ENCODE data around the gene CSPG4. TPM values are rescaled to one million over a fixed set of nuclear protein-coding genes. Genes with fewer than 3 reads are reported as not detected.
A peak's percentile ranks its signal among the peaks of the same experiment; 100 is the strongest.

The CSPG4 gene
- total RNA-seq, 1 donor from 2014 or later: 0.07 TPM

- no peaks in the 10 kb centered on the region for H3K36me3 ChIP-seq
- H3K4me3 Mint-ChIP-seq: no peak overlapping the region
- no peak for TF ChIP-seq CTCF (IDR thresholded peaks at IDR 0.05)
- no peaks in the 10 kb centered on the region for H3K27me3 Mint-ChIP-seq (ENCODE audit: insufficient read depth, low read depth)
- H3K27ac ChIP-seq: no peak overlapping the region
- H3K4me1 ChIP-seq: peaks cover 27% of the 10 kb centered on the region
- peaks cover 26% of the 10 kb centered on the region for H3K4me1 Mint-ChIP-seq
- no peaks in the 10 kb centered on the region for H3F3A ChIP-seq (ENCODE audit: low read depth)
- no peaks in the 10 kb centered on the region for H3K27me3 ChIP-seq
- H3K4me2 ChIP-seq: no peak overlapping the region
- H3K9ac ChIP-seq: no peak overlapping the region
- DNase-seq (ENCODE audit: low spot score): no peak
- no peaks in the 10 kb centered on the region for H3K9me3 ChIP-seq (ENCODE audit: low read depth)
- H3K79me2 ChIP-seq (ENCODE audit: low read depth): peaks cover 42% of the 10 kb centered on the region
- no peak overlapping the region for H2AFZ ChIP-seq (replicated peaks)
- no peaks in the 10 kb centered on the region for H3K9me3 Mint-ChIP-seq
- peaks cover 10% of the 10 kb centered on the region for H3K36me3 Mint-ChIP-seq
- peaks cover 73% of the 10 kb centered on the region for H4K20me1 ChIP-seq (ENCODE audit: low read depth)
- H3K4me3 ChIP-seq: no peak overlapping the region
- no peak overlapping the region for H3K27ac Mint-ChIP-seq
Observed at GRCh38 chr15:75655931-75656330, 56.7 kb downstream of the CSPG4 start.

GRCh38 chr15:75654201-75654907 is 58.3 kb downstream of the CSPG4 start:
- Mint-ChIP-seq H3K4me3 (no peak overlapping the region), H3K36me3 (peaks cover 18% of the 10 kb centered on the region), H3K4me1 (peaks cover 42% of the 10 kb centered on the region), H3K27ac (no peak overlapping the region), H3K9me3 (no peaks in the 10 kb centered on the region), H3K27me3 (ENCODE audit: insufficient read depth, low read depth) (peaks cover 2% of the 10 kb centered on the region)
- Histone ChIP-seq H3K9me3 (ENCODE audit: low read depth) (no peaks in the 10 kb centered on the region), H3K4me3 (no peak overlapping the region), H2AFZ (replicated peaks) (no peak overlapping the region), H4K20me1 (ENCODE audit: low read depth) (peaks cover 83% of the 10 kb centered on the region), H3K4me1 (peaks cover 38% of the 10 kb centered on the region), H3K79me2 (ENCODE audit: low read depth) (peaks cover 58% of the 10 kb centered on the region), H3K4me2 (no peak overlapping the region), H3K36me3 (no peaks in the 10 kb centered on the region), H3F3A (ENCODE audit: low read depth) (no peaks in the 10 kb centered on the region), H3K27ac (no peak overlapping the region), H3K9ac (peak overlapping the region; percentile 32), H3K27me3 (no peaks in the 10 kb centered on the region)
- TF ChIP-seq EZH2phosphoT487 (IDR thresholded peaks at IDR 0.05) (no peak), CTCF (IDR thresholded peaks at IDR 0.05) (no peak)
- DNase-seq (ENCODE audit: low spot score): no peak

- no peak overlapping the region for H3K4me3 ChIP-seq
- Mint-ChIP-seq H3K27me3 (ENCODE audit: insufficient read depth, low read depth) (peaks cover 2% of the 10 kb centered on the region), H3K36me3 (peaks cover 18% of the 10 kb centered on the region), H3K4me3 (no peak overlapping the region), H3K27ac (peak overlapping the region; percentile 78), H3K4me1 (peaks cover 50% of the 10 kb centered on the region), H3K9me3 (no peaks in the 10 kb centered on the region)
- H3F3A ChIP-seq (ENCODE audit: low read depth): peaks cover 6% of the 10 kb centered on the region
- H3K27me3 ChIP-seq: no peaks in the 10 kb centered on the region
- peak overlapping the region; percentile 92 for H3K4me2 ChIP-seq
- H2AFZ ChIP-seq (replicated peaks): no peak overlapping the region
- DNase-seq (ENCODE audit: low spot score): peak; percentile 29
- peaks cover 45% of the 10 kb centered on the region for H3K4me1 ChIP-seq
- H3K27ac ChIP-seq: no peak overlapping the region
- H4K20me1 ChIP-seq (ENCODE audit: low read depth): peaks cover 86% of the 10 kb centered on the region
- no peaks in the 10 kb centered on the region for H3K36me3 ChIP-seq
- peaks cover 67% of the 10 kb centered on the region for H3K79me2 ChIP-seq (ENCODE audit: low read depth)
- TF ChIP-seq EZH2 (IDR thresholded peaks at IDR 0.05) (no peak), CTCF (IDR thresholded peaks at IDR 0.05) (no peak), EZH2phosphoT487 (IDR thresholded peaks at IDR 0.05) (no peak)
- no peak overlapping the region for H3K9ac ChIP-seq
- H3K9me3 ChIP-seq (ENCODE audit: low read depth): no peaks in the 10 kb centered on the region
Observed at GRCh38 chr15:75653347-75653913, 59.2 kb downstream of the CSPG4 start.
